Esophagus squamous epithelium (tissue), 4 donors: ENCODE results near the gene AUTS2.

ENCODE experiments used
- CTCF ChIP-seq, 6 experiments: fragments of 450-650 bp in 4 of 6; fragments of 200-600 bp in 2 of 6; sonication (generic) in 2 of 6; IDR thresholded peaks; one replicate each; pipeline ENCODE4 v1.5.1; 2016 to 2019; ENCODE audit warnings: antibody characterized with exemption in 6 of 6, mild to moderate bottlenecking in 4 of 6, moderate library complexity in 4 of 6
- POLR2A ChIP-seq, 4 donors: fragments of 450-650 bp; IDR thresholded peaks; one replicate each; pipeline ENCODE4 v1.6.1; 2017; ENCODE audit warnings: antibody characterized with exemption in 4 of 4, mild to moderate bottlenecking in 4 of 4, moderate library complexity in 3 of 4

GRCh38 chr7:70590126-70590854 is 992.0 kb downstream of the AUTS2 start:
- TF ChIP-seq CTCF (IDR thresholded peaks at IDR 0.05) (no peak), POLR2A (IDR thresholded peaks at IDR 0.05) (no peak)
